HFFc6 (cell line): ENCODE data around the gene CPT1B. TPM values are rescaled to one million over a fixed set of nuclear protein-coding genes. Genes with fewer than 3 reads are reported as not detected.
"Not testable (repeated sequence)": the region's sequence is repeated elsewhere in the genome, so short reads cannot be mapped to it uniquely, and the experiment has no call there.

ENCODE experiments used
- DNase-seq: peaks from one replicate; pipeline ENCODE4 v3.0.0-alpha.2; 2018
- H3K27ac Mint-ChIP-seq: 2 replicates; pipeline ENCODE4 v1.8.0; 2020; ENCODE audit warnings: mild to moderate bottlenecking, mixed read lengths
- H3K27me3 Mint-ChIP-seq: 2 replicates; pipeline ENCODE4 v1.8.0; 2021; ENCODE audit warnings: mild to moderate bottlenecking, moderate library complexity, mixed read lengths; ENCODE audit not compliant: insufficient read depth
- H3K36me3 Mint-ChIP-seq: 2 replicates; pipeline ENCODE4 v1.8.0; 2021; ENCODE audit warnings: low read depth, mixed read lengths
- H3K4me1 Mint-ChIP-seq: 2 replicates; pipeline ENCODE4 v1.8.0; 2020; ENCODE audit warnings: low read depth, mixed read lengths
- H3K4me3 Mint-ChIP-seq: 2 replicates; pipeline ENCODE4 v1.8.0; 2020; ENCODE audit warnings: mild to moderate bottlenecking, moderate library complexity, mixed read lengths
- H3K9me3 Mint-ChIP-seq: 2 replicates; pipeline ENCODE4 v1.8.0; 2020; ENCODE audit warnings: mild to moderate bottlenecking, mixed read lengths
- CTCF ChIP-seq: fragments of 200-600 bp; sonication (generic); IDR thresholded peaks from 2 replicates; pipeline ENCODE4 v1.5.0; 2021; ENCODE audit warnings: antibody characterized with exemption, mild to moderate bottlenecking
- total RNA-seq, 6 experiments: library from RNA; stranded (reverse); fragmentation: NEBNext Ultra II Directional; extraction: Animal tissue kit (Norgen Biotek cat#: 25700); gene quantifications; 2 replicates in 1 of 6; 3 replicates in 5 of 6; pipeline ENCODE4 v1.2.3, GENCODE V29; 2021

Gene CPT1B
- total RNA-seq, 6 experiments from 2014 or later = 0.82 to 3.0 (median 1.5) TPM

- peak; percentile 29; the same call in 1 of the 2 replicates for TF ChIP-seq CTCF
- no peaks in the 10 kb centered on the region for H3K9me3 Mint-ChIP-seq
- H3K4me1 Mint-ChIP-seq = peaks cover 20% of the 10 kb centered on the region
- no peak within 1 kb of the TSS for H3K27ac Mint-ChIP-seq
- no peak for DNase-seq
- no peak within 1 kb of the TSS for H3K4me3 Mint-ChIP-seq
- H3K27me3 Mint-ChIP-seq = peaks cover 36% of the 10 kb centered on the region
- H3K36me3 Mint-ChIP-seq = no peaks in the 10 kb centered on the region
Measured at GRCh38 chr22:50545522-50546325, 32.5 kb downstream of the CPT1B start, which contains the start of gene KLHDC7B. Gene KLHDC7B, plus strand, starts transcription at chr22:50545899. Its CDS starts 345 bp downstream, at chr22:50546244.

- no peak for DNase-seq
- H3K9me3 Mint-ChIP-seq = no peaks in the 10 kb centered on the region
- H3K27ac Mint-ChIP-seq = no peak overlapping the region; the same call in 1 of the 2 replicates
- H3K4me1 Mint-ChIP-seq = peaks cover 29% of the 10 kb centered on the region
- no peak overlapping the region for H3K4me3 Mint-ChIP-seq
- H3K27me3 Mint-ChIP-seq = peaks cover 29% of the 10 kb centered on the region
- TF ChIP-seq CTCF = no peak
- no peaks in the 10 kb centered on the region for H3K36me3 Mint-ChIP-seq
Measured at GRCh38 chr22:50544746-50545253, 33.4 kb downstream of the CPT1B start.

GRCh38 chr22:50544078-50544745 is 34.0 kb downstream of the CPT1B start:
- Mint-ChIP-seq H3K27ac (no peak overlapping the region; the same call in 1 of the 2 replicates), H3K9me3 (no peaks in the 10 kb centered on the region), H3K36me3 (no peaks in the 10 kb centered on the region), H3K4me3 (no peak overlapping the region), H3K27me3 (peaks cover 24% of the 10 kb centered on the region), H3K4me1 (peaks cover 35% of the 10 kb centered on the region)
- peak; percentile 55 for DNase-seq
- peak; percentile 66 for TF ChIP-seq CTCF

GRCh38 chr22:50542416-50542927 is 35.8 kb downstream of the CPT1B start:
- H3K9me3 Mint-ChIP-seq = no peaks in the 10 kb centered on the region
- H3K27ac Mint-ChIP-seq = peak overlapping the region; percentile 72; the same call in 1 of the 2 replicates
- DNase-seq = peak; percentile 35

GRCh38 chr22:50541667-50542026 is 36.6 kb downstream of the CPT1B start:
- peak overlapping the region; percentile 28; the same call in 1 of the 2 replicates for H3K4me3 Mint-ChIP-seq
- peak overlapping the region; percentile 72 for H3K27ac Mint-ChIP-seq
- H3K9me3 Mint-ChIP-seq, H3K36me3 Mint-ChIP-seq: not testable (repeated sequence)
- H3K4me1 Mint-ChIP-seq = peaks cover 37% of the 10 kb centered on the region
- peaks cover 15% of the 10 kb centered on the region for H3K27me3 Mint-ChIP-seq
- DNase-seq = peak; percentile 89

More at GRCh38 chr22:50542416-50542927, 35.8 kb downstream of the CPT1B start:
- no peaks in the 10 kb centered on the region for H3K36me3 Mint-ChIP-seq
- H3K27me3 Mint-ChIP-seq = peaks cover 16% of the 10 kb centered on the region
- TF ChIP-seq CTCF = peak; percentile 49; the same call in 1 of the 2 replicates
- H3K4me3 Mint-ChIP-seq = no peak overlapping the region
- H3K4me1 Mint-ChIP-seq = peaks cover 37% of the 10 kb centered on the region
